G401 (cell line): ENCODE measurements around the gene SLC25A45. TPM values are rescaled to one million over a fixed set of nuclear protein-coding genes. Genes with fewer than 3 reads are reported as not detected.

Experiments
- DNase-seq: peaks from one replicate; pipeline ENCODE4 v3.0.0-alpha.2; 2015; ENCODE audit warnings: low spot score
- in situ Hi-C: cut with HindIII; loops from 2 replicates; pipeline ENCODE4 v1.10.0; 2016; ENCODE audit warnings: low sequenced_read_pairs, mixed read lengths
- total RNA-seq: library from RNA; depleted of rRNA; stranded (reverse); fragments of >200 nt; shearing (Covaris generic); gene quantifications from 2 replicates; pipeline ENCODE4 v1.2.3, GENCODE V29; 2014

Gene SLC25A45
- total RNA-seq, 1 experiment from 2014 or later: 1.1 TPM

DNA sequence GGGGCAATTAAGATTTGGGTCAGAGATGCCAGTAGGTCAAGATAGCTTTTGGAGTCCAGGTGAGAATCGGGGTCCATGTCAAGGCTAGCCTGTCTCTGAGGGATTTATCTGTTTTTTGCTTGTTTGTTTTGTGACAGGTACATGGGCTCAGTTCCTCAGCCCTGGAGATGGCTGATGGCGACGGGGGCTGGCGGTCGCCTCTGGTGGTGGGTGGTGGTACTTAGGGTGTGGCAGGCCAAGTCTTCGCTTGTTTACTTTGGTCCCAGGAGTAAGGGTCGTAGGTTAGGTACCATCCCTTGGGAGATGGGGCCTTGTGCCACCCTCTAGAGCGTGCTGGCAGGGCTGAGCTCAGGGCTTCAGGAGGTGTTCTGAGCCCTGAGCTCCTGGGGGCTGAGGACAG, 4.7 kb downstream of the SLC25A45 start:
- in situ Hi-C loops: no loop called here
- no peak for DNase-seq

DNA sequence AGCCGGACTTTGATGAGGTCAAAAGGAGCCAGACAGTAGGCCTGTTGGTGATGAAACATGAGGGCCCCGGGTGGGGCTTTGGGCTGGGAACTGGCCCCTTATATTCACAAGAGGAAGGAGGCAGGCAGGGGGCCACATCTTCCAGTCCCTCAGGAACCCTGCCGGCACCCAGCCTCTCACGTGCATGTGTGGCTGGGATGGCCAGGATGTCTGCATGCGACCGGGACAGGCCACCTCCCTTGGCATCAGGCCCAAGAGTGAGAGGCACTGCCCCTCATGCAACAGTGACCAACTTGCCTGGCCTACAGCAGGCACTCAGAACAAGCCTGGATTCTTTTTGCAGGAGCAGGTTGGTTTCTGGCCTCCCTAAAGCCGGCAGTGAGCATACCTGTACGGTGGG, 5.4 kb downstream of the SLC25A45 start:
- in situ Hi-C loops: no loop called here
- DNase-seq: no peak

DNA sequence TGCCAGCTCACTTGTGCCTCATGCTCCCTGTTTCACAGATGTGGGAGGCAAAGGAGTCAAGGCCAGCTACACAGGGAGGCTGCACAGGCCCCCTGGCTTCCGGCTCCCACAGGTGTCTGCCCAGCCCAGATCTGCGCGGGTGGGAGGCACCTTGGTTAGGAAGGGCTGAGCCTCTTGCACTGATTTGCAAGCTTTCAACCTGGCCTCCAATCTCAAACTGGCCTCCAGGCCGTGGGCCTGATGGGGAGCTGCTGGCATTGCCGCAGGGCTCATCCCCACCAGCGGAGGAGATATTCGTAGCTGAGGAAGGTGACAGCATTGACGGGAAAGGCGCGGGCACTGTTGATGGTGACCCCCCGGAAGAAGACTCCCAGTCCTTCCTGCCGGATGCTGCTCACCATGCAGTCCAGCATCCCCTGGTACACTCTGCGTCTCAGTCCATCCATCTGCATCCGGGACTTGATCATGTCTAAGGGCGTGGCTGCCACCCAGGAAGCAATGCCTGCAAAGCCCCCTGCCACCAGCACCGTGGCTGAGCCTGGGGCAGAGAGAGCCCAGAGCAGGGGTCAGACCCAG, 6.2 kb downstream of the SLC25A45 start:
- in situ Hi-C loops: no loop called here
- no peak for DNase-seq

DNA sequence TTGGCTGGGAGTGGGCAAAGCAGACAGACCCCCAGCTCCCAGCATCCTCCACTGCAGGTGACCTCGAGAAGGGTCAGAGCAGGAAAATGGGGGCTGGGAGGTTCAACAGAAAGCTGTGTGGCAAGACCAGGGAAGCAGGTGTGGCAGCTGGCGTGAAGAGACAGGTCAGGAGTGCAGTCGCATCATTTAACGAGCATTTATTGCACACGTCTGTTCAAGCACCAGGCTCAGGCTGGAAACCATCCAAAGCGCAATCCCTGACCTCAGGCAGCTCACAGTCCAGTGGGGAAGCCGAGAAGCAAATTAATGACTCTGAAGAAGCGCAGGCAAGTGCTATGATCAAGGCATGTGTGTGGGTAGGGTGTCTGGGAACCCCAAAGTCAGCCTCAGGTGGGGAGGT, 7.4 kb downstream of the SLC25A45 start:
- DNase-seq: no peak
- in situ Hi-C loops: no loop called here

DNA sequence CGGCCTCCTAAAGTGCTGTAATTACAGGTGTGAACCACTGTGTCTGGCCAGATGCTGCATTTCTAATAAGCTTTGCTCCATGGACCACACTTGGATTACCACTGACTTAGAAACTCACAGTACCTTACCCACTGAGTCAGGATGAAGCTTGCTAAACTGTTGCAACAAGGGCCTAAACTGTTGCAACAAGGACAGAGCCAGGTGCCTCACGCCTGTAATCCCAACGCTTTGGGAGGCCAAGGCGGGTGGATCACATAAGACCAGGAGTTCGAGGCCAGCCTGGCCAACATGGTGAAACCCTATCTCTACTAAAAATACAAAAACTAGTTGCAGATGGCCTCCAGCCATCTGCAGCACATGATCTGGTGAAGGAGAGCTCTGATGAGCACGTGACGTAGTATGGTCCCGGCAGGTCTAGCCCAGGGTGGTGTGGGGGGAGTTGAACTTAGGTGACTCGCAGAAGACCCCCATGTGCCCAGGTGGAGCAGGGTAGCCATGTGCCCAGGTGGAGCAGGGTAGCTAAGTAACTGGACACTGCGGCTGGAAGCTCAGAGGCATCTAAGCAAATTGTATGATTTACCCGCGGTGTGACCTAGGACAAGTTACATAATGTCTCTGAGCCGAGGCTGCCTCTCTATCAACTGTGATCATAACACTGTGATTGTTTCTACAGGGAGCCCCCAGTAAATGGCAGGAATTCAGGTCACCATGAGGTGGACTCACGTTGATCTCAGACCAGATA, 8.4 kb downstream of the SLC25A45 start:
- DNase-seq: no peak

DNA sequence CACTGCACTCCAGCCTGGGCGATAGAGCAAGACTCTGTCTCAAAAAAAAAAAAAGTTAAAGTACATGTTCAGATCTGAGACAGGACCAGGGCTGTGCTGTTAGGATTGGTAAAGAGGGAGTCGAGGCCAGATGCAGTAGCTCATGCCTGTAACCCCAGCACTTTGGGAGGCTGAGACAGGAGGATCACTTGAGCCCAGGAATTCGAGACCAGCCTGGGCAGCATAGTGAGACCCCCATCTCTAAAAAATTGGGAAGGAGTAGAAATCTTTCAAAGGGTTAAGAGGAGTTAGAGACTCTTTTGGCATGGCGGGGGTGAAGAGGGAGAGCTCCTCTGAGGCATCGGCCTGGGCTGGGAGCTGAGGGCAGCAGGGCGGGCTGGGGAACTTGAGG, 11.8 kb downstream of the SLC25A45 start:
- in situ Hi-C loops: loop anchor here (25.0 kb wide), 1 partner anchor 142 kb away; no protein-coding TSS in a partner anchor
- no peak for DNase-seq

More for the DNA sequence above, 8.4 kb downstream of the SLC25A45 start:
- in situ Hi-C loops: loop anchor here (25.0 kb wide), 1 partner anchor 138 kb away; no protein-coding TSS in a partner anchor

DNA sequence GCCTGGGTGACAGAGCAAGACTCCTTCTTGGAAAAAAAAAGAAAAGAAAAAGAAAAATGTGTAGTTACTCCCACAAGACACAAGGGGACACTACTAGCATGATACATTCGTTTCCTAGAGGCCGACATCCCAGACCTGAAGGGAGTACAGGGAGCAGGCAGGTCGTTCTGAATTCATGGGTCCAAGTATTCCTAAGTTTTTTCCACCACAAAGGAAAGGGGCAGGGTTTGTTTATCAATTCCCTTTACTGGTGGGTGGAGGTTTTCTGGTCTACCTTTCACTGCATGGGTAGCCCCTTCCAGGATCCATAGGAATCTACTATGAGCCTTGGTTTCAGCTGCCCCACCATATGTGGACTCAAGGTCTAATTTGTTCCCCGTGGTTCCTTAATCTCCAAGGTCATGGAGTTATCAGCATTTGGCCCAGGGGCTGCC, 16.1 kb downstream of the SLC25A45 start:
- DNase-seq: peak; percentile 87
- in situ Hi-C loops: loop anchor here (25.0 kb wide), 1 partner anchor 146 kb away; no protein-coding TSS in a partner anchor

DNA sequence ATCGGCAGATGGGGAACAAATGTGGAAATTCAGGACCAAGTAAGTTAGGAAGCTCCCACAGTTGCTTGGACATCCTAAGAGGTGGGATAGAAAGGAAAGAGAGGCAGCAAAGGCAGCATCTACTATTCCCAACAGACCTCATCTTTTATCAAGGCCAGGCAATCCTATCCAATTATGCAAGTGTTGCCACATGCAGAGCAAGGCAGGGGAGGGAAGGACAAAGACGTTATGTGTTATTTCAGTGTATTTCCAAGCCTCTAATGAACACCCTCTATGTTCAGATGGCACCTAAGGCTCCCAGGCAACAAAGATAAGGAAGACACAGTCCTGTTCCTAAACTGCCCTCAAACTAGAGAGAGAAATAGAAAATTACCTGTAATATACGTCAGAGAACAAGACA, 18.7 kb downstream of the SLC25A45 start:
- in situ Hi-C loops: loop anchor here (25.0 kb wide), 1 partner anchor 149 kb away; no protein-coding TSS in a partner anchor
- no peak for DNase-seq

DNA sequence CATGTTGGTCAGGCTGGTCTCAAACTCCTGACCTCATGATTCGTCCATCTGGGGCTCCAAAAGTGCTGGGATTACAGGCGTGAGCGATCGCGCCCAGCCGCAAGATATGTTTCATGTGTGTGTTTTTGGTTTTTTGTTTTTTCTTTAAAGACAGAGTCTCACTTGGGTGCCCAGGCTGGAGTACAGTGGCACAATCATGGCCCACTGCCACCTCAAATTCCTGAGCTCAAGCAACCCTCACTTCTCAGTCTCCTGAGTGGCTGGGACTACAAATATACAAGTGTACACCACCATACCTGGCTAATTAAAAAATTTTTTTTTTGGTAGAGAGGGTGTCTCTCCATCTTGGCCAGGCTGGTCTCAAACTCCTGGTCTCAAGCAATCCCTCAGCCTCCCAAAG, 19.5 kb downstream of the SLC25A45 start:
- in situ Hi-C loops: loop anchor here (25.0 kb wide), 1 partner anchor 149 kb away; no protein-coding TSS in a partner anchor
- no peak for DNase-seq

DNA sequence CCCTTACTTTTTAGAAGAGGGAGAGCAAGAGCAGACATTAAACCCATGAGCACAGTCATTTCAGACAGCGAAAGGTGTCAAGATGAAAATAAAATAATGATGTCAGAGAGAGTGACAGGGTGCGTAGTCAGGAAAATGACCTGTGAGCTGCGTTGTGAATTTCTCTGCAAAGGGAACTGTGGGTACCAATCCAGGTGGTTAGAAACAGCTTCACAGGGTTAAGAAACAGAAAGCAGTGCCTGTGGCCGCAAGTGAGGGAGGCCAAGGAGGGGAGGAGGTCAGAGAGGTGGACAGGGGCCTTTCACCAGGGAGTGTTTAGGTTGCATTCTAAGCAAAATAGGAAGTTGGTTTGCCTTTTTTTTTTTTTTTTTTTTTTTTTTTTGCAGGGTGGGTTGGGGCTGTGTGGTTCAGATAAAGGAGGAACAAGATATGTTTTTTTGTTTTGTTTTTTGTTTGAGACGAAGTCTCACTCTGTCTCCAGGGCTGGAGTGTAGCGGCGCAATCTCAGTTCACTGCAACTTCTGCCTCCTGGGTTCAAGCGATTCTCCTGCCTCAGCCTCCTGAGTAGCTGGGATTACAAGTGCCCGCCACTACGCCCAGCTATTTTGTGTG, 20.0 kb downstream of the SLC25A45 start:
- DNase-seq: no peak
- in situ Hi-C loops: loop anchor here (25.0 kb wide), 1 partner anchor 150 kb away; no protein-coding TSS in a partner anchor

DNA sequence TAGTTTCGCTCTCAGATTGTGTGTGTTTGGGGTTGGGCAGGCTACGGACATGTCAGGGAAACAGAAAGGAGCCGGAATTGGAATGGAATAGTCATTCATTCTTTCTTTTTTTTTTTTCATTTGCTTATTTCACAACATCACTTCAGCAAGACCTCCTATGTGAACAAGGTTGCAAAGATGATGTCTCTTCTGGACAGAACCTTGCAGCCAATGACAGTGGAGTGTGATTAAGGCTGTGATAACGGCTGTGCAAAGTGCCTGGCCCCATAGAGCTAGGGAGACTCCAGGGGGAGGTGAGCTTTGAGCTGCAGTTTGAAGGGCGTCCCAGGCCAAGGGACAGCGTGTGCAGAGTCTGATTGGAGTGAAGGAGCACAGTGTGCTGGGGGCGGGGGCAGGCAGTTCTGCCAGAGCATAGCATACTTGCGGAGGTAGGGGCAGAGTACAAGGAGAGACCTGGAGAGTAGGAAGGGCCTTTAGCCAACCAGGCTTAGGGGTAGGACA, 24.5 kb downstream of the SLC25A45 start:
- DNase-seq: no peak
- in situ Hi-C loops: loop anchor here (25.0 kb wide), 1 partner anchor 154 kb away; no protein-coding TSS in a partner anchor

DNA sequence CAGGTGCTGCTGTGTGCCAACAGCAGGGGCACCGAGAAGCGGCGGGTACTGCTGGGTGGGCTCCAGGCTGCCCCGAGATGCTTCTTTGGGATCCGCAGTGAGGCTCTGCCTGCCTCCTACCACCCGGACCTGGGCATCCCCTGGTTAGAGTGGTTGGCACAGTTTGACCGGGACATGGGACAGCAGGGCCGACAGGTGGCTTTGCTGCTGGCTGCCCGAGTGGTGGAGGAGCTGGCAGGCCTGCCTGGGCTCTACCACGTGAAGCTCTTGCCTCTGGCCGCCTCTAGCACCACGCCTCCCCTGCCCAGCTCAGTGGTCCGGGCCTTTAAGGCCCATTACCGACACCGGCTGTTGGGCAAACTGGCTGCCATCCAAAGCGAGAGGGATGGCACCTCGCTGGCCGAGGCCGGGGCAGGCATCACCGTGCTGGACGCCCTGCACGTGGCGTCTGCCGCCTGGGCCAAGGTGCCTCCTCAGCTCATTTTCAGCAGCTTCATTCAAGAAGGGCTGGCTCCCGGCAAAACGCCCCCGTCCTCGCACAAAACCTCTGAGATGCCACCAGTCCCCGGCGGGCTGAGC, 26.0 kb downstream of the SLC25A45 start:
- in situ Hi-C loops: loop anchor here (25.0 kb wide), 1 partner anchor 156 kb away; no protein-coding TSS in a partner anchor
- DNase-seq: peak; percentile 92

DNA sequence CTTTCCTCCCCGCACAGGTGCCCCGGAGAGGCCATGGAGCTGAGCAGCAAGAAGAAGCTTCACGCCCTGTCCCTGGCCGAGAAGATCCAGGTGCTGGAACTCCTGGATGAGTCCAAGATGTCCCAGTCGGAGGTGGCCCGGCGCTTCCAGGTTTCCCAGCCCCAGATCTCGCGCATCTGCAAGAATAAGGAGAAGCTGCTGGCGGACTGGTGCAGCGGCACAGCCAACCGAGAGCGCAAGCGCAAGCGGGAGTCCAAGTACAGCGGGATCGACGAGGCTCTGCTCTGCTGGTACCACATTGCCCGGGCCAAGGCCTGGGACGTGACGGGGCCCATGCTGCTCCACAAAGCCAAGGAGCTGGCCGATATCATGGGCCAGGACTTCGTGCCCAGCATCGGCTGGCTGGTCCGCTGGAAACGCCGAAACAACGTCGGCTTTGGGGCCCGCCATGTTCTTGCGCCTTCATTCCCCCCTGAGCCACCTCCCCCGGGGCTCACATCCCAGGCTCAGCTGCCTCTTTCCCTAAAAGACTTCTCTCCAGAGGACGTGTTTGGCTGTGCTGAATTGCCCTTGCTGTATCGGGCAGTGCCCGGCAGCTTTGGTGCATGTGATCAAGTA, 26.6 kb downstream of the SLC25A45 start:
- peak; percentile 63 for DNase-seq
- in situ Hi-C loops: loop anchor here (25.0 kb wide), 1 partner anchor 156 kb away; no protein-coding TSS in a partner anchor

DNA sequence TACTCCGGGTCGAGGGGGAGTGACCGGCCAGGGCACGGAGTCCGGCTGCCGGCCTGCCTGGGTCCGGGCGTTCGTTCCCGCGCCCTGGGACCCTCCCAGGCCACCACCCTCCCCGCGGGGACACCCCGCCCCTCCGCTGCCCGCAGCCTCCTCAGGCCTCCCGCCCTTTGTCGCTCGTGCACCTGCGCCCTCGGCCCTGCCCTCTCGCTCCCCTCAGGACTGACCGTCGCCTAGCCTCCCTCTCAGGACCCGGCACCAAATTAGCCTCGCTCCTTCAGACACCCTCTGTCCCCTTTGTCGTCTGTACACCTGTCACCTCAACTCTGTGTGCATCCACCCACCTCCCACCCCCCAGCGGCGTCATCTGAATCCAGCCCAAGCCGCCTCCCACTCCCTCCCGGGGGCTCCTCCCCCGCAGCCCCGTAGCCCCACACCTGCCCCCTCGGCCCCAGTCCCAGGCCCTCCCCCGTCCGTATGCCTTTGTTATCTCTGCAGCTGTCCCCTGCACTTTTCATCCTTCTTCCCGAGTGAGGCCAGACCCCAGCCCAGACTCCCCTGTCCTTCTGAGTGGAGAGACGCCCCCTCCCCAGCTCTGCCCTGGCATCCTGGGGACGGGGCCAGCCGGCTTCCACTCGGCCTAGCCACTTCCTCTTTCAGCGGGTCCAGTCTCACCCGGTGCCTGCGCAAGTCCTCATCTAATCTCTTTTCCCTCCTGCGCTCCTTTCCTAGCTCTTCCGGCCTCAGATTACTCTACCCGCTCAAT, 27.3 kb downstream of the SLC25A45 start:
- peak; percentile 53 for DNase-seq
- in situ Hi-C loops: loop anchor here (25.0 kb wide), 1 partner anchor 157 kb away; no protein-coding TSS in a partner anchor

DNA sequence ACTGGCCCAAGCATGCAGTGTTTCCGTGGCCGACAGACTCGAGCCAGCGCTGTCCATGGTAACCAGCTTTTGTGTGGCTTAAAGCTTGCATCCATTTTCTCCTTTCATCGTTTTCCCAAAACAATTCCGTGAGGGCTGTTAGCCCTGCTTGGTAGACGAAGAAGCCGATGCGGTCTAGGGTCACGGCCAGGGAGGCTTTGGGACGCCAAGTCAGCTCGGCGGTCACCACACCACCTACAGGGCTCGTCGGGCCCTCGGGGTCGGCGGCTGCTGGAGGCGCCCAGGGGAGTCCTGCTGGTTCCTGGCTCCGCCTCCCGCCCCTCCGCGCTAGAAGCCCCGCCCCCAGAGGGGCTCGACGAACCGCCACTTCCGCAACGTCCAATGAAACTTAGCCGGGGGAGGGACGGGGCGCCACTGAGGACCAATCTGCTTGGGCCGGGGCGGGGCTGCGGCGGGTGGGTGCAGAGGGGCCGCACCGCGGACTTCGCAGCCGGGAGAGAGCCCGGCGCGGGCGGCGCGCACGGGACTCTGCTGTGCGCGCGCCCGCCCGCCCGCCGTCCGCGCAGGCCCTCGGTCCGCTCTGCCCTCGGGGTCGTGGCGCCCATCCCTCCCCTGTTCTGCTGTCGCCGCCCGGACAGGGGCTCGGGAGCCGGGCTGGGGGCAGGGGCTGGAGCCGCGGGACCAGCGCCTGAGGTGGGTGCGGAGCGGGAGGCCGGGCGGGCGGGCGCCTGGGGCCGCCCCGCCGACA, 28.0 kb downstream of the SLC25A45 start, which contains the start of gene TIGD3:
Gene TIGD3, plus strand, starts transcription at position 487 of the 748 bp plus-strand sequence. CDS start 1,058 bp downstream, outside the sequence.
- in situ Hi-C loops: loop anchor here (25.0 kb wide), 1 partner anchor 158 kb away; no protein-coding TSS in a partner anchor
- peak; percentile 98 for DNase-seq

DNA sequence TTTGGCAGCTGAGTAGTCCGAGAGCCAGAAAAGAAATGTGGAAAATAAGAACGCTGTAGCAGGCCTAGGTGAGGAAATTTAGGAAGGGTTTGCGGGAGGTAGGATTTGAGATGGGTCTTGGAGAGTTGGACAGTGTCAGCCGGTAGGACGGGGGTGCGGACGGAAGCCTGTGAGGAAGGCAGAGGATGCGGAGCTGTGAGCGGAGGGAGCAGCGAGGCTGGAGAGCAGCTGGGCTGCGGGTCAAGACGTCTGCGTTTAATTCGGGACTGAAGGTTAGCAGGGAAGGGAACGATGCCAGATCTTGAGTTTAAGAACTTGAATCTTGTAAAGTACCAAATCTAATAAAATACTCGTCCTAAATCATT, 28.6 kb downstream of the SLC25A45 start:
- peak; percentile 72 for DNase-seq
- in situ Hi-C loops: loop anchor here (25.0 kb wide), 1 partner anchor 158 kb away; no protein-coding TSS in a partner anchor

DNA sequence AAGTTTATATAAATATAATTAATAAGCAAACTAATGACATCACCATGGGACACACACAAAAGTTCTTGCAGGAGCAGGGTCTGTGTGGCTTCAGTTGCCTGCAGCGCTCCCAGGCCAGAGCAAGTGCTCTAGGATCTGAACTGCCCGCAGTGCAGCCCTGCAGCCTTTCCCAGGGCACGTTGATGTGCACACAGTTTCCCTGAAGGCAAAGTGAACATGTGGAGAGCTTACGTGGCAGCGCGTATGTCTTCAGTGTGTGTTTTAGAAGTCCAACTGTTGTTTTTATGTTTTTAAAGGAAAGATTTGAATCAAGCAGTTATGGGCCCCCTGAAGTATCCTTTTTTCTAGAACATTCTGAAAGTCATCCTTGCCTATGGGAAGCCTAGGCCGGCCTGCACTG, 29.1 kb downstream of the SLC25A45 start:
- no peak for DNase-seq
- in situ Hi-C loops: loop anchor here (25.0 kb wide), 1 partner anchor 159 kb away; no protein-coding TSS in a partner anchor
